Activated CD8-positive, alpha-beta T cell treated with anti-CD3 and anti-CD28 coated beads for 36 hours (primary cell): Measurements from ENCODE around the gene SYNM. TPM values are rescaled to one million over a fixed set of nuclear protein-coding genes. Genes with fewer than 3 reads are reported as not detected.
"Not testable (repeated sequence)": the region's sequence is repeated elsewhere in the genome, so short reads cannot be mapped to it uniquely, and the experiment has no call there.

Experiments used
- ATAC-seq: fragments of 200-7000 bp; cut with Tn5 transposase; one replicate; pipeline ENCODE4 v1.10.0; 2021; ENCODE audit warnings: mild to moderate bottlenecking, moderate library complexity
- CTCF ChIA-PET: fragments of 350-600 bp; sonication (Branson Sonifier 250); formaldehyde crosslinking; loops from one replicate; lab custom pipeline; 2021; ENCODE audit warnings: antibody characterized with exemption; lab: Charles Lee
- POLR2A ChIA-PET: fragments of 350-600 bp; sonication (Branson Sonifier 250); formaldehyde crosslinking; loops from one replicate; lab custom pipeline; 2021; ENCODE audit warnings: antibody characterized with exemption; lab: Charles Lee
- DNase-seq: peaks from one replicate; pipeline ENCODE4 v3.0.0-alpha.2; 2020
- H3K27ac Mint-ChIP-seq: one replicate; pipeline ENCODE4 v1.8.0; 2021; ENCODE audit warnings: mild to moderate bottlenecking, mixed read lengths
- H3K27me3 Mint-ChIP-seq: one replicate; pipeline ENCODE4 v1.8.0; 2021; ENCODE audit warnings: mixed read lengths
- H3K36me3 Mint-ChIP-seq: one replicate; pipeline ENCODE4 v1.8.0; 2021; ENCODE audit warnings: low read depth, mixed read lengths
- H3K4me1 Mint-ChIP-seq: one replicate; pipeline ENCODE4 v1.8.0; 2021; ENCODE audit warnings: low read depth, mixed read lengths
- H3K4me3 Mint-ChIP-seq: one replicate; pipeline ENCODE4 v1.8.0; 2021; ENCODE audit warnings: mild to moderate bottlenecking, moderate library complexity, mixed read lengths
- H3K9me3 Mint-ChIP-seq: one replicate; pipeline ENCODE4 v1.8.0; 2021; ENCODE audit warnings: mixed read lengths
- intact Hi-C: fragments of 100-400 bp; cut with micrococcal nuclease; formaldehyde crosslinking; loops from one replicate; pipeline ENCODE4 v1.10.0; 2022
- total RNA-seq, 2 experiments: library from RNA; stranded (reverse); gene quantifications; one replicate each; pipeline ENCODE4 v1.2.3, GENCODE V29; 2021
- TF ChIP-seq, protein P1 (sequence below): fragments of 200-600 bp; IDR thresholded peaks from one replicate; pipeline ENCODE4 v1.8.0; 2022; ENCODE audit warnings: antibody characterized with exemption, mild to moderate bottlenecking

The SYNM gene
- total RNA-seq, 2 experiments from 2014 or later, result 0.63 to 0.69 TPM

DNA sequence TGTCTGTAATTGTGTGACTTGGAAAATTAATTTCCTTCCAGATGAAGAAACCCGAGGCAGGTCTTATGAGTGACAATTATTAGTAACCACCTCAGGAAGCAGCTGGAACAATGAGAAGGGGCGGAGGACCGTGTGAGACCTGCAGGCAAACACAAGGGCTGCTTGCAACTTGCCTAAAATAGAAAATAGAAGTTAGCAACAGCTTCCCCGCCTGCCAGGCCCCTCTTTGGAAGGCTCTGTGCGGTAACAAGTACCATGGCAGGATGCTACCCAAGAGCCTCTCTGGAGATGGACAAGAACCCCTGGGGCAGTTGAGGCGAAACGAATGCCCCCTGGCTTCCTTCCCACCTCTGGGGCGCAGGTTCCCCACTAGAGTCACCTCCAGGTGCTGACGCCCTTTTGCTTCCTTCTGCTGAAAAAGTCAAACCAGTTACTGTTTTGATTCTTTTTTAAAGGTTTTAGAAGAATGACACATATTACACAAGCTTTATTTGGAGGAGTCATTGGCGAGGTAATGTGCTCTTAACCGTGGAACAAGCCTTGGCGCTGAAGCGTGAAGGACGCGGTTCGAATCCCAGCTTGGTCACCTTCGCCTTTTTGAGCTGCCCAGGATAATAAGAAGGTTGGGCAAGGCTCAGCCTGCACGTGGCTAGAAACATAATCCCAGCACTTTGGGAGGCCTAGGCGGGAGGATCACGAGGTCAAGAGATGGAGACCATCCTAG, 47.0 kb upstream of the SYNM start:
- TF ChIP-seq, protein P1, sequence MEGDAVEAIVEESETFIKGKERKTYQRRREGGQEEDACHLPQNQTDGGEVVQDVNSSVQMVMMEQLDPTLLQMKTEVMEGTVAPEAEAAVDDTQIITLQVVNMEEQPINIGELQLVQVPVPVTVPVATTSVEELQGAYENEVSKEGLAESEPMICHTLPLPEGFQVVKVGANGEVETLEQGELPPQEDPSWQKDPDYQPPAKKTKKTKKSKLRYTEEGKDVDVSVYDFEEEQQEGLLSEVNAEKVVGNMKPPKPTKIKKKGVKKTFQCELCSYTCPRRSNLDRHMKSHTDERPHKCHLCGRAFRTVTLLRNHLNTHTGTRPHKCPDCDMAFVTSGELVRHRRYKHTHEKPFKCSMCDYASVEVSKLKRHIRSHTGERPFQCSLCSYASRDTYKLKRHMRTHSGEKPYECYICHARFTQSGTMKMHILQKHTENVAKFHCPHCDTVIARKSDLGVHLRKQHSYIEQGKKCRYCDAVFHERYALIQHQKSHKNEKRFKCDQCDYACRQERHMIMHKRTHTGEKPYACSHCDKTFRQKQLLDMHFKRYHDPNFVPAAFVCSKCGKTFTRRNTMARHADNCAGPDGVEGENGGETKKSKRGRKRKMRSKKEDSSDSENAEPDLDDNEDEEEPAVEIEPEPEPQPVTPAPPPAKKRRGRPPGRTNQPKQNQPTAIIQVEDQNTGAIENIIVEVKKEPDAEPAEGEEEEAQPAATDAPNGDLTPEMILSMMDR, result no peak
- no peak overlapping the region for H3K27ac Mint-ChIP-seq
- POLR2A ChIA-PET, result no interaction called here

DNA sequence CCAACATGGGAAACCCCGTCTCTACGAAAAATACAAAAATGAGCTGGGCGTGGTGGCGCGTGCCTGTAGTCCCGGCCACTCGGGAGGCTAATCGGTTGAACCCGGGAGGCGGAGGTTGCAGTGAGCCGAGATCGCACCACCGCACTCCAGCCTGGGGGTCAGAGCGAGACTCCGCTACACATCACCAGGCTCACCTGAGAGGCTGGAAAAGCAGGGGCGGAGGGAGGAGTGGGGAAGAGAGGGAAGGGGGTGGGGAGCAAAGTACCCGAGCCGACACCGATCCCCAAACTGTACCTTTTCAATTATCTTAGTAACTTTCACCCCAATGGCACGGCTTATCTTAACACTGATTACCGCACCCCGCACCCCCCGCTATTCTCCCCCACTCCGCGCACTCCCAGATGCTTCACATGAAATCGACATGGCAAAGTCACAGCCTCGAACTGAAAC, 46.4 kb upstream of the SYNM start:
- intact Hi-C loops, result no loop called here
- H3K27me3 Mint-ChIP-seq, result peaks cover 29% of the 10 kb centered on the region
- POLR2A ChIA-PET, result interaction anchor here (0.6 to 1.0 kb wide), 3 partner anchors 9 to 155 kb away, joined by 3 to 4 read pairs (median 3); no protein-coding TSS in a partner anchor
- peak; percentile 22 for ATAC-seq
- no peaks in the 10 kb centered on the region for H3K9me3 Mint-ChIP-seq
- no peak for DNase-seq
- no peaks in the 10 kb centered on the region for H3K36me3 Mint-ChIP-seq
- CTCF ChIA-PET, result interaction anchor here (0.6 to 7.9 kb wide), 11 partner anchors 9 to 1969 kb away, joined by 3 to 88 read pairs (median 7); no protein-coding TSS in a partner anchor
- TF ChIP-seq, protein P1, result no peak
- peak overlapping the region; percentile 49 for H3K4me3 Mint-ChIP-seq
- peaks cover 8% of the 10 kb centered on the region for H3K4me1 Mint-ChIP-seq
- no peak overlapping the region for H3K27ac Mint-ChIP-seq

More for the DNA sequence above, 47.0 kb upstream of the SYNM start:
- peaks cover 8% of the 10 kb centered on the region for H3K4me1 Mint-ChIP-seq
- no peak for ATAC-seq
- DNase-seq, result no peak
- H3K4me3 Mint-ChIP-seq, result peak overlapping the region; percentile 49
- CTCF ChIA-PET, result interaction anchor here (0.8 to 7.9 kb wide), 10 partner anchors 11 to 539 kb away, joined by 3 to 88 read pairs (median 6); no protein-coding TSS in a partner anchor
- no peaks in the 10 kb centered on the region for H3K36me3 Mint-ChIP-seq
- intact Hi-C loops, result no loop called here
- H3K27me3 Mint-ChIP-seq, result peaks cover 26% of the 10 kb centered on the region
- H3K9me3 Mint-ChIP-seq, result no peaks in the 10 kb centered on the region

DNA sequence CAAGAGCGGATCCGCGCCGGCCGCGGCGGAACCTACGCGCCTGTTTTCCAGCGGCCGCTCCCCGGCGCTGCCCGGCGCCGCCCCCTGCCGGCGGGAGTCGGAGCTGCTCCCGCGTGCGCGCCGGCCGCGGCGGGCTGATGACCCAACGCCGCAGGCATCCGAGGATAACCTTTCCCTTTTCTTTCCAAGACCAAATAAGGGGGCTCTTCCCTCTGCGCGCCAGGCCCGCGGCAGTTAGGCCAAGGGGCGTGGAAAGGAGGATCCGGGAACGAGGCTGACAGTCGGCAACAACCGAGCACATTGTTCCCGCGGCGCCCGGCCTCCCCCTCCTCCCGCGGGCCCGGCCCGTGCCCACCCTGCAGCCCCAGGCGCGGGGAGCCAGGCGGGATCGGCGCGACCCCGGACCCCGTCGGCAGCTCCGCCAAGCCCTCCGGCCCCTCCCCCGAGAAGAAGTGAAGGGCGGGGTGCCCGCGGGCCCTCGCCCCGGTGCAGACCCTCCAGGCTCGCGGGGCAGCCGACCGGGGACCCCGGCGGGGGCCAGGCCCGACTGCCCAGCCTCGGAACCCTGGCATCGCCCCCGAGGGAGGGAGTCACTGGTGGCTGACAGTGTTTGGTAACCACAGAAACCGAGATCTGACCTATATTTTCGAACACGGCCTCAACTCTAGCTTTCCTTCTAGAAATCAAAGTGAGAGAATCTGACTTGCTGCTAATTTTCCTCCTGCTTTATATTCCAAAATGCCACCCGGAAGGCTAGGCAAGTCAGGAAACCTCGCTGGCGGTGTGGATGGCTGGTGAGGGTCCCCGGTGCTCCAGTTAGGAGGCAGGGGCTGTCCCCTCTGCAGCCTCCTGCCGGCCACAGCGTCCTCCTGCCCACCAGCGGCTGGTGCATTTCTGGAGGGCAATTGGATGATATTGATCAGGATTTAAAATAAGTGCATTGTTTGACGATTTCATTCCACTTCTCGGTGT, 45.6 kb upstream of the SYNM start:
- peak; percentile 89 for ATAC-seq
- H3K36me3 Mint-ChIP-seq, result no peaks in the 10 kb centered on the region
- peak overlapping the region; percentile 58 for H3K4me3 Mint-ChIP-seq
- intact Hi-C loops, result no loop called here
- no peaks in the 10 kb centered on the region for H3K9me3 Mint-ChIP-seq
- peaks cover 30% of the 10 kb centered on the region for H3K27me3 Mint-ChIP-seq
- CTCF ChIA-PET, result interaction anchor here (0.6 to 7.9 kb wide), 14 partner anchors 10 to 1970 kb away, joined by 3 to 88 read pairs (median 4); no protein-coding TSS in a partner anchor
- peak; percentile 39 for DNase-seq
- POLR2A ChIA-PET, result interaction anchor here (0.6 to 1.0 kb wide), 3 partner anchors 8 to 154 kb away, joined by 3 to 4 read pairs (median 3); no protein-coding TSS in a partner anchor
- H3K27ac Mint-ChIP-seq, result no peak overlapping the region
- TF ChIP-seq, protein P1, result peak; percentile 76
- peaks cover 8% of the 10 kb centered on the region for H3K4me1 Mint-ChIP-seq

GRCh38 chr15:99060186-99060585, 44.7 kb upstream of the SYNM start:
- H3K9me3 Mint-ChIP-seq, POLR2A ChIA-PET, H3K4me1 Mint-ChIP-seq, ATAC-seq, H3K27ac Mint-ChIP-seq, intact Hi-C loops, H3K36me3 Mint-ChIP-seq, H3K4me3 Mint-ChIP-seq, DNase-seq: not testable (repeated sequence)
- CTCF ChIA-PET, result interaction anchor here (1.3 to 7.9 kb wide), 5 partner anchors 9 to 144 kb away, joined by 3 to 88 read pairs (median 10); no protein-coding TSS in a partner anchor
- H3K27me3 Mint-ChIP-seq, result peaks cover 30% of the 10 kb centered on the region

- ChIA-PET POLR2A (interaction anchor here (1.1 to 1.7 kb wide), 2 partner anchors 11 to 122 kb away, joined by 3 to 5 read pairs; no protein-coding TSS in a partner anchor), CTCF (interaction anchor here (1.0 to 7.9 kb wide), 7 partner anchors 7 to 543 kb away, joined by 3 to 88 read pairs (median 4); no protein-coding TSS in a partner anchor)
- H3K4me3 Mint-ChIP-seq, result no peak overlapping the region
- intact Hi-C loops, result no loop called here
- H3K4me1 Mint-ChIP-seq, result peaks cover 8% of the 10 kb centered on the region
- no peak overlapping the region for H3K27ac Mint-ChIP-seq
- peaks cover 29% of the 10 kb centered on the region for H3K27me3 Mint-ChIP-seq
- no peaks in the 10 kb centered on the region for H3K9me3 Mint-ChIP-seq
- no peaks in the 10 kb centered on the region for H3K36me3 Mint-ChIP-seq
- TF ChIP-seq, protein P1, result no peak
- ATAC-seq (no peak), DNase-seq (no peak)
These were observed 42.7 kb upstream of the SYNM start for GRCh38 chr15:99062226-99062625.
